Esophagus squamous epithelium (tissue), 5 donors: ENCODE measurements around the gene CTTNBP2NL. TPM values are rescaled to one million over a fixed set of nuclear protein-coding genes. Genes with fewer than 3 reads are reported as not detected.

Experiments
- DNase-seq: peaks from one replicate; lab custom pipeline; 2025; lab: John Stamatoyannopoulos, UW
- H3K27ac ChIP-seq, 4 donors: fragments of 200-600 bp; sonication (generic); one replicate each; pipeline ENCODE4 v1.5.1; 2016 to 2019; ENCODE audit warnings: mild to moderate bottlenecking in 1 of 4
- H3K27me3 ChIP-seq, 4 donors: fragments of 200-600 bp; sonication (generic); 1 replicate in 3 of 4; 2 replicates in 1 of 4; pipeline versions ENCODE4 v1.5.1 to v1.6.0; 2017 to 2021; ENCODE audit warnings: antibody characterized with exemption in 1 of 4
- H3K36me3 ChIP-seq, 3 donors: fragments of 200-600 bp; sonication (generic); one replicate each; pipeline ENCODE4 v1.5.1; 2016 to 2019
- H3K4me1 ChIP-seq, 3 donors: fragments of 200-600 bp; sonication (generic); one replicate each; pipeline ENCODE4 v1.5.1; 2017 to 2019
- H3K4me3 ChIP-seq, 4 donors: fragments of 200-600 bp; sonication (generic); 1 replicate in 3 of 4; 2 replicates in 1 of 4; pipeline ENCODE4 v1.5.1; 2016 to 2019; ENCODE audit warnings: mild to moderate bottlenecking in 2 of 4, moderate library complexity in 1 of 4
- H3K9me3 ChIP-seq, 3 donors: fragments of 200-600 bp; sonication (generic); one replicate each; pipeline ENCODE4 v1.5.1; 2016 to 2019
- CTCF ChIP-seq, 6 experiments: fragments of 450-650 bp in 4 of 6; fragments of 200-600 bp in 2 of 6; sonication (generic) in 2 of 6; IDR thresholded peaks; one replicate each; pipeline ENCODE4 v1.5.1; 2016 to 2019; ENCODE audit warnings: antibody characterized with exemption in 6 of 6, mild to moderate bottlenecking in 4 of 6, moderate library complexity in 4 of 6
- POLR2A ChIP-seq, 4 donors: fragments of 450-650 bp; IDR thresholded peaks; one replicate each; pipeline ENCODE4 v1.6.1; 2017; ENCODE audit warnings: antibody characterized with exemption in 4 of 4, mild to moderate bottlenecking in 4 of 4, moderate library complexity in 3 of 4
- WGBS, 2 donors: methylation state at CpG; one replicate each; pipeline ENCODE4 v1.1.5; 2018; 5-methylcytosine and 5-hydroxymethylcytosine counted together
- intact Hi-C: fragments of 100-400 bp; cut with DNase I; formaldehyde crosslinking; loops from one replicate; pipeline ENCODE4 v1.15.0; 2022
- small RNA-seq, 4 donors: library from RNA; depleted of rRNA; stranded (forward); fragments of <200 nt; gene quantifications; one replicate each; pipeline ENCODE3, GENCODE V24; 2016
- total RNA-seq, 4 donors: library from RNA; depleted of rRNA; stranded (reverse); fragments of >200 nt; gene quantifications; one replicate each; pipeline ENCODE4 v1.1.0, GENCODE V29; 2016
- donor health status: DM: yes; HTN: yes; CAD: no.

CTTNBP2NL gene
- total RNA-seq, 4 donors from 2014 or later, result 19.6 to 26.3 (median 22.8) TPM

DNA sequence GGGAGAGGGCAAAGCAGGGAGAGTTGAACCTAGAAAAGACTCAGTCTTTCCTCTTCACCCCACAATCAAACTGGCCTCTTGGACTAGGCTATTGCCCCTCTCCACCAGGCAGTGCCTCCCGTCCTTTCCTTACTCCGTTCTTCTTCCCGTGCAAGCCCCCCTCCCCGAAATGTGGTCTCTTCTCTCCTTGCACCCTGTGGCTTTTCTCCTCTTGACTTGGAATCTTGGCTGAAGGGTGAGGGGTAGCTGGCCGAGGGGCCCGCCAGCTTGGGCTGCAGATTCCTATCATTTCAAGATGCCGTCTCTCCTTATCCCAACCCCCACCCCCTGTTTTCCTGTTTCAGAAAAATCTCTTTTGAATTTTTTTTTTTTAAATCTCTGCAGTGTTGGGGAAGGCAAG is 114.3 kb downstream of the CTTNBP2NL start:
- WGBS, 2 donors, result 89 to 90% methylated on average over 7 of the region's 7 CpGs
- no peak for TF ChIP-seq CTCF (IDR thresholded peaks at IDR 0.05)
- TF ChIP-seq POLR2A (IDR thresholded peaks at IDR 0.05), result no peak
- intact Hi-C loops, result no loop called here
- peaks cover 0 to 6% (median 0%) of the 10 kb centered on the region in 3 donors for H3K36me3 ChIP-seq
- DNase-seq, result no peak
- peaks cover 20 to 71% (median 28%) of the 10 kb centered on the region in 3 donors for H3K4me1 ChIP-seq
- peaks cover 0 to 38% (median 3%) of the 10 kb centered on the region in 4 donors for H3K27me3 ChIP-seq
- peak overlapping the region in 2 of 4 donors; percentile 43 to 82 for H3K27ac ChIP-seq
- H3K9me3 ChIP-seq, result no peaks in the 10 kb centered on the region
- H3K4me3 ChIP-seq, result peak overlapping the region in 3 of 4 donors; percentile 73 to 75 (median 74)

Small RNAs within 50 kb of the gene (small RNA-seq; reads per million reads assigned to genes)
- gene RF01210, result 0 to 0.27 (median 0) reads per million in 4 donors

Other genes starting within 250 kb of the CTTNBP2NL start
- gene WNT2B, start 112.8 kb downstream of the CTTNBP2NL start, total RNA-seq, result 10 to 100 TPM in 2 of 4 donors, 1 to 10 TPM in 2; 2.9 to 11.6 (median 8.2) TPM
- 10 to 100 TPM in 3 of 4 donors, 1 to 10 TPM in 1; 9.4 to 25.0 (median 12.4) TPM for gene ST7L, start 222.9 kb downstream of the CTTNBP2NL start, total RNA-seq
- 100 to 1,000 TPM; 129 to 286 (median 209) TPM for gene CAPZA1, start 223.6 kb downstream of the CTTNBP2NL start, total RNA-seq